Brain microvascular endothelial cell (primary cell): ENCODE data around the gene CNNM3.

Experiments
- DNase-seq: peaks from one replicate; pipeline ENCODE4 v3.0.0-alpha.2; 2020
- H3K27ac ChIP-seq: fragments of 250-450 bp; sonication (Bioruptor Pico); 2 replicates; pipeline ENCODE4 v1.5.1; 2020; ENCODE audit warnings: mild to moderate bottlenecking, moderate library complexity
- H3K27me3 ChIP-seq: fragments of 250-450 bp; sonication (Bioruptor Pico); replicated peaks from 2 replicates; pipeline ENCODE4 v1.5.1; 2020; ENCODE audit warnings: mild to moderate bottlenecking
- H3K36me3 ChIP-seq: fragments of 250-450 bp; sonication (Bioruptor Pico); replicated peaks from 2 replicates; pipeline ENCODE4 v1.5.1; 2020; ENCODE audit warnings: mild to moderate bottlenecking
- H3K4me3 ChIP-seq: 2 replicates; pipeline ENCODE4 v1.5.1; 2011; ENCODE audit warnings: low read depth, mild to moderate bottlenecking, control low read depth, low read length, moderate library complexity
- CTCF ChIP-seq: IDR thresholded peaks from 2 replicates; pipeline ENCODE4 v1.5.1; 2011; ENCODE audit warnings: low read depth, mild to moderate bottlenecking, moderate library complexity, low read length, control low read depth, inconsistent platforms; ENCODE audit errors: missing control alignments
- in situ Hi-C: cut with HindIII; loops from 2 replicates; pipeline ENCODE4 v1.10.0; 2017; ENCODE audit warnings: low sequenced_read_pairs, low pct_ligation_motif_present

CNNM3 gene

GRCh38 chr2:96878796-96879544 is 62.9 kb downstream of the CNNM3 start:
- no peak overlapping the region for H3K4me3 ChIP-seq
- H3K27ac ChIP-seq, result no peak overlapping the region
- no peak for TF ChIP-seq CTCF
- no peaks in the 10 kb centered on the region for H3K36me3 ChIP-seq
- H3K27me3 ChIP-seq, result no peaks in the 10 kb centered on the region
- in situ Hi-C loops, result no loop called here
- no peak for DNase-seq

GRCh38 chr2:96879545-96880040 is 63.5 kb downstream of the CNNM3 start:
- Histone ChIP-seq H3K27me3 (no peaks in the 10 kb centered on the region), H3K36me3 (no peaks in the 10 kb centered on the region), H3K27ac (no peak overlapping the region), H3K4me3 (no peak overlapping the region)
- in situ Hi-C loops, result no loop called here
- DNase-seq, result no peak
- TF ChIP-seq CTCF, result no peak

GRCh38 chr2:96880891-96881273 is 64.8 kb downstream of the CNNM3 start:
- no peak for TF ChIP-seq CTCF
- no peaks in the 10 kb centered on the region for H3K27me3 ChIP-seq
- H3K4me3 ChIP-seq, result no peak overlapping the region
- H3K27ac ChIP-seq, result no peak overlapping the region
- no peaks in the 10 kb centered on the region for H3K36me3 ChIP-seq
- DNase-seq, result no peak
- in situ Hi-C loops, result no loop called here

GRCh38 chr2:96881349-96882195 is 65.5 kb downstream of the CNNM3 start:
- H3K4me3 ChIP-seq, result no peak overlapping the region
- TF ChIP-seq CTCF, result no peak
- H3K36me3 ChIP-seq, result no peaks in the 10 kb centered on the region
- no peaks in the 10 kb centered on the region for H3K27me3 ChIP-seq
- in situ Hi-C loops, result no loop called here
- H3K27ac ChIP-seq, result no peak overlapping the region
- no peak for DNase-seq

GRCh38 chr2:96882230-96882629 is 66.2 kb downstream of the CNNM3 start:
- no peak for DNase-seq
- Histone ChIP-seq H3K36me3 (no peaks in the 10 kb centered on the region), H3K27ac (no peak overlapping the region), H3K27me3 (no peaks in the 10 kb centered on the region), H3K4me3 (no peak overlapping the region)
- in situ Hi-C loops, result no loop called here
- no peak for TF ChIP-seq CTCF
